ENCODE results near the gene TPD52L1. TPM values are rescaled to one million over a fixed set of nuclear protein-coding genes. Genes with fewer than 3 reads are reported as not detected.

Gene TPD52L1
- total and polyA plus RNA-seq, 2 donors (not counting 3 experiments of a cell fraction or from before 2014, with no cell fraction given): 0.29 to 0.37 TPM

- no peaks in the 10 kb centered on the region for H4K20me1 ChIP-seq (replicated peaks; ENCODE audit: control insufficient read depth, extremely low read depth, insufficient read depth, low read length)
- dilution Hi-C loops (cut with MboI; ENCODE audit: extremely low pct_ligation_motif_present, low sequenced_read_pairs): no loop called here
- DNase-seq (ENCODE audit: low read depth, low spot score): no peak
- no peaks in the 10 kb centered on the region for H3K9me1 ChIP-seq (replicated peaks; ENCODE audit: control insufficient read depth, extremely low read depth, insufficient read depth, low read length)
- H3K9ac ChIP-seq (replicated peaks; ENCODE audit: extremely low read depth, insufficient read depth, low read length): no peak overlapping the region
- no peak overlapping the region for H3K4me2 ChIP-seq (ENCODE audit: insufficient read depth, low read length)
- no peaks in the 10 kb centered on the region for H3K79me2 ChIP-seq (ENCODE audit: control insufficient read depth, insufficient read depth, low read length)
- POLR2A ChIA-PET: no interaction called here
- no peaks in the 10 kb centered on the region for H3K9me3 ChIP-seq (replicated peaks; ENCODE audit: control insufficient read depth, insufficient read depth, low read length)
- H3K27ac ChIP-seq (ENCODE audit: insufficient read depth, low read depth, low read length): no peak overlapping the region
- no TSS peak for BruUV-seq (replicated peaks)
- intact Hi-C loops (cut with micrococcal nuclease): no loop called here
- FAIRE-seq: no peak
- CTCF ChIA-PET: interaction anchor here (1.5 kb wide), 1 partner anchor 15 kb away, joined by 3 read pairs; no protein-coding TSS in a partner anchor
- H3K27me3 ChIP-seq (ENCODE audit: control insufficient read depth in 2 of 2, insufficient read depth in 2 of 2, low read length in 2 of 2): no peaks in the 10 kb centered on the region
- no peaks in the 10 kb centered on the region for H3K36me3 ChIP-seq (ENCODE audit: control insufficient read depth in 2 of 2, extremely low read depth in 1 of 2, insufficient read depth in 2 of 2, low read length in 2 of 2)
- H3K4me1 ChIP-seq (ENCODE audit: control insufficient read depth, extremely low read depth, insufficient read depth, low read length): no peaks in the 10 kb centered on the region
- H2AFZ ChIP-seq (ENCODE audit: low read depth, low read length): no peak overlapping the region
- no peak overlapping the region for H3K4me3 ChIP-seq (replicated peaks in 1 of 3; ENCODE audit: insufficient read depth in 1 of 3, low read depth in 1 of 3, low read length in 3 of 3)
- no peak for TF ChIP-seq MYC (IDR thresholded peaks at IDR 0.05; ENCODE audit: low read depth, low read length)
- no peak for TF ChIP-seq CTCF (IDR thresholded peaks at IDR 0.05; ENCODE audit: extremely low read depth in 1 of 2, insufficient read depth in 1 of 2, low read depth in 1 of 2, low read length in 2 of 2)
- no peak for TF ChIP-seq POLR2AphosphoS5 (IDR thresholded peaks at IDR 0.05; ENCODE audit: insufficient read depth, low read depth, low read length)
- no peak for TF ChIP-seq POLR2A (IDR thresholded peaks at IDR 0.05; ENCODE audit: low read depth, low read length)
- TF ChIP-seq GATA2 (IDR thresholded peaks at IDR 0.05; ENCODE audit: insufficient read depth, insufficient read length, low read depth, low read length): no peak
- TF ChIP-seq EZH2 (IDR thresholded peaks at IDR 0.05; ENCODE audit: borderline replicate concordance, low read depth, low read length, severe bottlenecking): no peak
- TF ChIP-seq, protein P1, sequence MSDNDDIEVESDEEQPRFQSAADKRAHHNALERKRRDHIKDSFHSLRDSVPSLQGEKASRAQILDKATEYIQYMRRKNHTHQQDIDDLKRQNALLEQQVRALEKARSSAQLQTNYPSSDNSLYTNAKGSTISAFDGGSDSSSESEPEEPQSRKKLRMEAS (IDR thresholded peaks at IDR 0.05; ENCODE audit: insufficient read depth, insufficient read length): no peak
- TF ChIP-seq FOS (IDR thresholded peaks at IDR 0.05; ENCODE audit: borderline replicate concordance, insufficient read depth, low read length): no peak
- no peak for TF ChIP-seq JUN (IDR thresholded peaks at IDR 0.05; ENCODE audit: borderline replicate concordance, insufficient read depth, insufficient read length, low read depth)
Observed at GRCh38 chr6:125188594-125189203, 35.1 kb downstream of the TPD52L1 start.

Measured in endothelial cell of umbilical vein (primary cell).